Osteoblast (primary cell): ENCODE results near the gene ZNF618. TPM values are rescaled to one million over a fixed set of nuclear protein-coding genes. Genes with fewer than 3 reads are reported as not detected.

Experiments used
- DNase-seq: peaks from one replicate; pipeline ENCODE4 v3.0.0; 2011; ENCODE audit warnings: low spot score, mixed read lengths; ENCODE audit not compliant: insufficient read length; ENCODE audit errors: missing footprints
- H2AFZ ChIP-seq: 2 replicates; pipeline ENCODE4 v1.6.0; 2011; ENCODE audit warnings: mild to moderate bottlenecking, low read length
- H3K27ac ChIP-seq: 2 replicates; pipeline ENCODE4 v1.5.1; 2011; ENCODE audit warnings: mild to moderate bottlenecking, low read depth, low read length, moderate library complexity
- H3K27me3 ChIP-seq: 2 replicates; pipeline ENCODE4 v1.6.0; 2012; ENCODE audit warnings: mild to moderate bottlenecking, control low read depth, inconsistent platforms, low read length, moderate library complexity; ENCODE audit not compliant: insufficient read depth
- H3K36me3 ChIP-seq: 2 replicates; pipeline ENCODE4 v1.5.1; 2011; ENCODE audit warnings: mild to moderate bottlenecking, low read length, control low read depth, moderate library complexity; ENCODE audit not compliant: insufficient read depth
- H3K4me1 ChIP-seq: 2 replicates; pipeline ENCODE4 v1.5.1; 2011; ENCODE audit warnings: mild to moderate bottlenecking, low read length, control low read depth, moderate library complexity; ENCODE audit not compliant: insufficient read depth
- H3K4me2 ChIP-seq: 2 replicates; pipeline ENCODE4 v1.6.0; 2011; ENCODE audit warnings: mild to moderate bottlenecking, low read length; ENCODE audit not compliant: insufficient read depth
- H3K4me3 ChIP-seq: fragments of 200-600 bp; sonication (generic); 3 replicates; pipeline ENCODE4 v1.5.1; 2012; ENCODE audit warnings: mild to moderate bottlenecking, low read length, inconsistent platforms; ENCODE audit not compliant: insufficient read depth
- H3K79me2 ChIP-seq: 2 replicates; pipeline ENCODE4 v1.6.0; 2012; ENCODE audit warnings: mild to moderate bottlenecking, low read length, control low read depth, inconsistent platforms; ENCODE audit not compliant: insufficient read depth
- H3K9me3 ChIP-seq: 2 replicates; pipeline ENCODE4 v1.5.1; 2011; ENCODE audit warnings: low read depth, low read length, control low read depth
- H4K20me1 ChIP-seq: 2 replicates; pipeline ENCODE4 v1.6.0; 2012; ENCODE audit warnings: mild to moderate bottlenecking, low read length, control low read depth; ENCODE audit not compliant: insufficient read depth
- total RNA-seq: library from RNA; depleted of rRNA; stranded (reverse); fragments of >200 nt; gene quantifications from 2 replicates; pipeline ENCODE4 v1.2.3, GENCODE V29; 2012
- TF ChIP-seq, protein P1 (sequence below): IDR thresholded peaks from 2 replicates; pipeline ENCODE4 v1.5.1; 2011; ENCODE audit warnings: mild to moderate bottlenecking, low read depth, low read length, moderate library complexity; ENCODE audit errors: extremely low read depth

The ZNF618 gene
- total RNA-seq, 1 donor = 10.1 TPM

- Histone ChIP-seq H3K4me2 (no peak overlapping the region), H3K27me3 (no peaks in the 10 kb centered on the region), H3K9me3 (peaks cover 4% of the 10 kb centered on the region), H3K27ac (no peak overlapping the region), H3K79me2 (no peaks in the 10 kb centered on the region), H3K36me3 (peaks cover 44% of the 10 kb centered on the region), H4K20me1 (peaks cover 12% of the 10 kb centered on the region), H2AFZ (no peak overlapping the region), H3K4me1 (no peaks in the 10 kb centered on the region), H3K4me3 (no peak overlapping the region)
- DNase-seq = no peak
- TF ChIP-seq, protein P1, sequence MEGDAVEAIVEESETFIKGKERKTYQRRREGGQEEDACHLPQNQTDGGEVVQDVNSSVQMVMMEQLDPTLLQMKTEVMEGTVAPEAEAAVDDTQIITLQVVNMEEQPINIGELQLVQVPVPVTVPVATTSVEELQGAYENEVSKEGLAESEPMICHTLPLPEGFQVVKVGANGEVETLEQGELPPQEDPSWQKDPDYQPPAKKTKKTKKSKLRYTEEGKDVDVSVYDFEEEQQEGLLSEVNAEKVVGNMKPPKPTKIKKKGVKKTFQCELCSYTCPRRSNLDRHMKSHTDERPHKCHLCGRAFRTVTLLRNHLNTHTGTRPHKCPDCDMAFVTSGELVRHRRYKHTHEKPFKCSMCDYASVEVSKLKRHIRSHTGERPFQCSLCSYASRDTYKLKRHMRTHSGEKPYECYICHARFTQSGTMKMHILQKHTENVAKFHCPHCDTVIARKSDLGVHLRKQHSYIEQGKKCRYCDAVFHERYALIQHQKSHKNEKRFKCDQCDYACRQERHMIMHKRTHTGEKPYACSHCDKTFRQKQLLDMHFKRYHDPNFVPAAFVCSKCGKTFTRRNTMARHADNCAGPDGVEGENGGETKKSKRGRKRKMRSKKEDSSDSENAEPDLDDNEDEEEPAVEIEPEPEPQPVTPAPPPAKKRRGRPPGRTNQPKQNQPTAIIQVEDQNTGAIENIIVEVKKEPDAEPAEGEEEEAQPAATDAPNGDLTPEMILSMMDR = no peak
Measured at GRCh38 chr9:114025760-114026159, 149.7 kb downstream of the ZNF618 start.

DNA sequence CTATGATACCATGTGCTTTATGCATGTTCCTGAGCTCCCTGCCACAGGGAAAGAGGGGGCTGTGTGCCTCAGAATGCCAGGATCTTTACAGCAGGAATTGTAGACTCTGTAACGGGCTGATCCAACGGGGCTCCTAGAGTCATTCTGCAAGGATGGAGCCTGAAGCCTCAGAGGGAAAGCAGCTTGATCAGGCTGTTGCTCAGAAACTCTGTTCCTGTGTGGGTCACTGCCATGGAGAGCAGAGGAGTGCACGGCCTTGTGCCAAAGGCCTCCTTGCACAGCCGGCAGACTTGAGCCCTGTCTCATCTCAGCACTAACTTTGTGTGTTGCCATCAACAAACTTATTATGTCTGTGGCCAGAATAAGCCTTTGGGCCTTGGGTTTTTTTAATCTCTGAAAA, 150.2 kb downstream of the ZNF618 start:
- TF ChIP-seq, protein P1 = no peak
- Histone ChIP-seq H3K36me3 (peaks cover 42% of the 10 kb centered on the region), H3K9me3 (peaks cover 4% of the 10 kb centered on the region), H4K20me1 (peaks cover 17% of the 10 kb centered on the region), H3K4me1 (no peaks in the 10 kb centered on the region), H3K27me3 (no peaks in the 10 kb centered on the region), H3K4me3 (no peak overlapping the region), H3K79me2 (no peaks in the 10 kb centered on the region), H2AFZ (no peak overlapping the region), H3K27ac (no peak overlapping the region), H3K4me2 (no peak overlapping the region)
- no peak for DNase-seq

- Histone ChIP-seq H3K9me3 (peaks cover 4% of the 10 kb centered on the region), H3K4me2 (no peak overlapping the region), H3K4me1 (no peaks in the 10 kb centered on the region), H3K27me3 (no peaks in the 10 kb centered on the region), H4K20me1 (peaks cover 18% of the 10 kb centered on the region), H3K36me3 (peaks cover 39% of the 10 kb centered on the region), H3K79me2 (no peaks in the 10 kb centered on the region), H3K27ac (no peak overlapping the region), H3K4me3 (no peak overlapping the region), H2AFZ (no peak overlapping the region)
- TF ChIP-seq, protein P1 = no peak
- DNase-seq = no peak
Measured at GRCh38 chr9:114027159-114027862, 151.2 kb downstream of the ZNF618 start.

DNA sequence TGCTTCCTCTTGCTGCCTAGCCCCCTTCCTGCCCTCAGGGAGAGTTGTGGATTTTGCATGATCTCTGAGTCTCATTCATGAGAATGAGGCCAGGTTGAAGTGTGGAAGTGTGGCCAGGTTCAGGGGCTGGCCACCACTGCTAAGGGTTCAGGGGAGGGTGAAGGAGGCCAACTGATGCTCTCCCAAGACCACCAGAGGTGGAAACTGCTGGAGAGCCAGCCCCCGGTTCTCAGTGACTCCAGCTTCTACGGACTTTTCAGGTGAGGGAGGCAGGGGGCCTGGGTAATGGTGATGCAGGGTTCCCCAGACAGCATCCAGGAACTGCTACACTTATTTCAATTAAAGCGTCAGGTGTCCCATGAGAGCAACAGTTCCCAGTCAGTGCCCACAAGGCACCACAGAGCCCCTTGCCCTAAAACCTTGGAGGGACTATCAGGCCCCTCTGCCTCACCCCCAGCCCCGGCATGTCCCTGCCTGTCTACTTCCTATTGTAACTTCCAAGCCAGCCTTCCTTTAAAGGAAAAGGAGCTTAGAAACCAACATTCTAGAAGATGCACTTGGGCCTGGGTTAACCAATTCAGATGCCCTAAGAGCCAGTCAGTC, 151.9 kb downstream of the ZNF618 start:
- no peak for DNase-seq
- H3K4me3 ChIP-seq = no peak overlapping the region
- TF ChIP-seq, protein P1 = no peak
- no peak overlapping the region for H3K27ac ChIP-seq
- H3K27me3 ChIP-seq = no peaks in the 10 kb centered on the region
- H4K20me1 ChIP-seq = peaks cover 18% of the 10 kb centered on the region
- H3K79me2 ChIP-seq = no peaks in the 10 kb centered on the region
- no peak overlapping the region for H2AFZ ChIP-seq
- no peak overlapping the region for H3K4me2 ChIP-seq
- H3K36me3 ChIP-seq = peaks cover 40% of the 10 kb centered on the region
- H3K4me1 ChIP-seq = no peaks in the 10 kb centered on the region
- H3K9me3 ChIP-seq = no peaks in the 10 kb centered on the region
